ENCODE measurements around the gene GPR35. TPM values are rescaled to one million over a fixed set of nuclear protein-coding genes. Genes with fewer than 3 reads are reported as not detected.

Gene GPR35
- total and polyA plus RNA-seq, 7 donors = 1.3 to 76.6 (median 7.8) TPM

GRCh38 chr2:240642806-240643092, 17.5 kb downstream of the GPR35 start:
- Histone ChIP-seq H3K27ac (no peak overlapping the region), H3K36me3 (no peaks in the 10 kb centered on the region), H3K9me3 (no peaks in the 10 kb centered on the region), H3K4me1 (no peaks in the 10 kb centered on the region), H3K4me3 (no peak overlapping the region), H3K27me3 (peaks cover 0 to 63% (median 35%) of the 10 kb centered on the region in 3 donors)
- intact Hi-C loops (cut with DNase I) = no loop called here
- TF ChIP-seq POLR2A (IDR thresholded peaks at IDR 0.05) = no peak
- TF ChIP-seq EP300 (IDR thresholded peaks at IDR 0.05) = no peak
- no peak for TF ChIP-seq CTCF (IDR thresholded peaks at IDR 0.05)
- WGBS, 2 donors = 88 to 93% methylated on average over 11 of the region's 11 CpGs
- no peak for DNase-seq

GRCh38 chr2:240643093-240643810, 18.0 kb downstream of the GPR35 start:
- DNase-seq = peak; percentile 54
- Histone ChIP-seq H3K36me3 (no peaks in the 10 kb centered on the region), H3K4me1 (no peaks in the 10 kb centered on the region), H3K9me3 (no peaks in the 10 kb centered on the region), H3K27ac (no peak overlapping the region), H3K4me3 (no peak overlapping the region), H3K27me3 (peaks cover 0 to 68% (median 35%) of the 10 kb centered on the region in 3 donors)
- intact Hi-C loops (cut with DNase I) = no loop called here
- WGBS, 2 donors = 51 to 76% methylated on average over 13 of the region's 13 CpGs
- TF ChIP-seq EP300 (IDR thresholded peaks at IDR 0.05) = no peak
- TF ChIP-seq POLR2AphosphoS5 (IDR thresholded peaks at IDR 0.05) = no peak
- TF ChIP-seq POLR2A (IDR thresholded peaks at IDR 0.05) = no peak

- Histone ChIP-seq H3K36me3 (no peaks in the 10 kb centered on the region), H3K4me1 (no peaks in the 10 kb centered on the region), H3K27me3 (peaks cover 0 to 73% (median 35%) of the 10 kb centered on the region in 3 donors), H3K9me3 (no peaks in the 10 kb centered on the region), H3K4me3 (no peak overlapping the region), H3K27ac (no peak overlapping the region)
- intact Hi-C loops (cut with DNase I) = no loop called here
- WGBS, 2 donors = 77 to 88% methylated on average over 15 of the region's 15 CpGs
- TF ChIP-seq POLR2AphosphoS5 (IDR thresholded peaks at IDR 0.05) (no peak), CTCF (IDR thresholded peaks at IDR 0.05) (no peak), EP300 (IDR thresholded peaks at IDR 0.05) (no peak)
- no peak for DNase-seq
These were observed 18.5 kb downstream of the GPR35 start for GRCh38 chr2:240643811-240644150.

GRCh38 chr2:240644171-240644651, 18.9 kb downstream of the GPR35 start:
- no peak overlapping the region for H3K27ac ChIP-seq
- peaks cover 0 to 76% (median 35%) of the 10 kb centered on the region in 3 donors for H3K27me3 ChIP-seq
- intact Hi-C loops (cut with DNase I) = no loop called here
- TF ChIP-seq POLR2AphosphoS5 (IDR thresholded peaks at IDR 0.05) = no peak
- TF ChIP-seq EP300 (IDR thresholded peaks at IDR 0.05) = no peak
- no peak for TF ChIP-seq CTCF (IDR thresholded peaks at IDR 0.05)
- no peak for TF ChIP-seq POLR2A (IDR thresholded peaks at IDR 0.05)
- WGBS, 2 donors = 66 to 73% methylated on average over 14 of the region's 14 CpGs
- peak; percentile 54 for DNase-seq
- no peaks in the 10 kb centered on the region for H3K36me3 ChIP-seq
- no peaks in the 10 kb centered on the region for H3K4me1 ChIP-seq
- H3K9me3 ChIP-seq = no peaks in the 10 kb centered on the region
- no peak overlapping the region for H3K4me3 ChIP-seq

- TF ChIP-seq CTCF (IDR thresholded peaks at IDR 0.05) (no peak), POLR2A (IDR thresholded peaks at IDR 0.05) (no peak), POLR2AphosphoS5 (IDR thresholded peaks at IDR 0.05) (no peak), EP300 (IDR thresholded peaks at IDR 0.05) (no peak)
- Histone ChIP-seq H3K36me3 (no peaks in the 10 kb centered on the region), H3K9me3 (no peaks in the 10 kb centered on the region), H3K4me3 (no peak overlapping the region), H3K27me3 (peaks cover 0 to 74% (median 35%) of the 10 kb centered on the region in 3 donors), H3K4me1 (no peaks in the 10 kb centered on the region), H3K27ac (no peak overlapping the region)
- intact Hi-C loops (cut with DNase I) = no loop called here
- DNase-seq = no peak
- WGBS, 2 donors = 51 to 61% methylated on average over 8 of the region's 8 CpGs
These were observed 19.6 kb downstream of the GPR35 start for GRCh38 chr2:240644859-240645301.

Measured in sigmoid colon (tissue), 7 donors.